HG02588 (cell line): ENCODE results near the gene IL4I1.

Experiments used
- ATAC-seq: cut with Tn5 transposase; IDR thresholded peaks from one replicate; pipeline ENCODE4 v1.9.1; 2021; ENCODE audit warnings: mild to moderate bottlenecking, moderate library complexity; ENCODE audit not compliant: unreplicated experiment

The IL4I1 gene

DNA sequence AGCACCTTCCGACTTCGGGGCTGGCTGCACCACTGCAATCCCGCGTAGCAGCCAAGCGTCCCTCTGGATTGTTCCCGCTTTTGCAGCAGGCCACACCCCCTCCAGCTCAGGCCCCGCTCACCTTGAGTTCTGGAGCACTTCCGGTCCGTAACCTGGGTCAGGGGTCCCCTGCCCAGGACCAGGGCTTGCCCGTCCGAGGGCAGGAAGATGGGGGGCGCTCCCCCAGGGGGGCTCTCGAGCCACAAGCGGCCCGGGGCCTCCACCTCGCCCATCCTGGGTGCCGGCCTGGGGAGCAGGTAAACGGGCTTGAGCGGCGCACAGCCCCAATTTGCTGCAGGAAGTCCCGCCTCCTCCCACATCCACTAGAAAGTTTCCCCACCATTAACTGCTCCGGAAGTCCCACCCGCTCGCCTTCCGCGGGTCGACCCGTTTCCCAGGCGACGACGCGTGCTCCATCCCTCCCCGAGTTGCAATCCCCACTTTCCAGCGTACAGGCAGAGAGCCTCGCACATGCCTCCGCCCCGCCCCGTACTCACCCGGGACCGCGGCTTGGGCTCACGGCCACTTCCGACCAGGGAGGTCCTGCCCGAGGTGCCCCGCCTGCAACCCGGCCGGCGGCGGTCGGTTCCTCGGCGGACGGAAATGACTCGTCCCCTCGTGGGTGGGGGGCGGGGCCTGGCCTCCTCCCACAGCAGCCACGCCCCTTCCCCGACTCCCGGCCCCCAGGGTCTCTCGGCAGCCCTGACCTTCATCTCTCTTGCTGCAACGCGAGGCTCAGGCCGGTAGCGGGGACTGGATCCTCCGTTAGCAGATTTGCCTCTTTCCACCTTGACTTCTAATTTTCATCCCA is 29.5 kb downstream of the IL4I1 start, which contains the start of gene PNKP:
Gene PNKP (minus strand): TSS at position 644 of the 850 bp plus-strand sequence. CDS start 372 bp downstream, at position 272.
- peak; percentile 34 for ATAC-seq

- ATAC-seq = no peak
These were observed 31.8 kb downstream of the IL4I1 start for GRCh38 chr19:49864890-49865289.

DNA sequence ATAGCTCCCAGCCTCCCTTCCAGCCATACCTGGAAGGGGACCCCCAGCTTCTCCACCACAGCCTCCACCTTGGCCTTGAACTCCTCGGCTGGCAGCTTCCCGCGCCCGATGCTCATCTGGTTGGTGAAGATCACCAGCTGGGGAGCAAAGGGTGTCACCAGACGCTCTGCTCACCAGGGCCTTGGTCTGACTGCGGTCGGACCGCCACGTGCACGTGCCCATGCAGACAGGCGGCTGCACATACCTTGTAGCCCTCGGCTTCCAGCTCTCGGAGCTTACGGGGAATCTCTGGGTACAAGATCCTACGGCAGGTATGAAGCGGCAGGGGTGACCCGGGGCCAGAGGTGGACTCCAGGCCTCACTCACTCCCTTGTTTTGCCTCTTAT is 32.8 kb downstream of the IL4I1 start:
- ATAC-seq = no peak

- ATAC-seq = no peak
These were observed 33.3 kb downstream of the IL4I1 start for GRCh38 chr19:49863254-49863934.

DNA sequence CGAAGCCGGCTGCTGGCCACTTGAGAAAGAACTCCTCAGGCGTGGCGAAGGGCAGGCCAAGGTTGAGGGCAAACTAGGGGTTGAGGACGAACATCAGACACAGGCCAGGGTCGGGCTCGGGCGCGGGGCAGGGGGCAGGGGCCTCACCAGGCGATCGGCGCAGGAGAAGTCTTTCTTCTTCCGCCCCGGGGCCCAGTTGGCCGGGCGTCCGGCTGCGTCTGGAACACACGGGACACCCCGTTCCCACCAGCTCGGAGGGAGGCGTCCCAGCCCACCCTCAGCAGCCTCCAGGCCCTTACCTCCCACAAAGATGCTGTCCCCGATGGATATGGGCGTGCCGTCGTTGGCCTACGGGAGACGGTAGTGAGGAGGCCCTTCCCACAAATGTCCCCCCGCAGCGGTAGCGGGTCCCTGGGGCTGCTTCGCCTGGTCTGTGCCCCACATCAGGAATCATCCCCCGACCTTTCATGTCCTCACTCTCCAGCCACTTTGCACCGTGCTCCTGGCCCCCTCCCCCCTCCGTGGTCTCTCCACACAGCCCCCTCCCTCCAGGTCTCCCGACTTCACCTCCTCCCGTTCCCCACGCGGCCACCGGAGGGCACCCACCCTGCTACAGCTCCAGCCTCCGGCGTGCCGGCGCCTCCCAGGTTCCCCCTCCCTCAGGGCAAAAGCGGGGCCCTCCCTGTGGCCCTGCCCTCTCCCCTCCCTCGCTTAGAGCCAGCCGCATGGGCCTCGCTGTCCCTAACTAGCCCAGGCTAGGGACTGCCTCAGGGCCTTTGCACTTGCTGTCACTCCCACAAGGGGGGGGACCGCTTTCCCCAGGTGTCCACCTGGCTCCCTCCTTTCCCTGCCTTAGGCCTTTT is 34.1 kb downstream of the IL4I1 start:
- ATAC-seq = no peak

DNA sequence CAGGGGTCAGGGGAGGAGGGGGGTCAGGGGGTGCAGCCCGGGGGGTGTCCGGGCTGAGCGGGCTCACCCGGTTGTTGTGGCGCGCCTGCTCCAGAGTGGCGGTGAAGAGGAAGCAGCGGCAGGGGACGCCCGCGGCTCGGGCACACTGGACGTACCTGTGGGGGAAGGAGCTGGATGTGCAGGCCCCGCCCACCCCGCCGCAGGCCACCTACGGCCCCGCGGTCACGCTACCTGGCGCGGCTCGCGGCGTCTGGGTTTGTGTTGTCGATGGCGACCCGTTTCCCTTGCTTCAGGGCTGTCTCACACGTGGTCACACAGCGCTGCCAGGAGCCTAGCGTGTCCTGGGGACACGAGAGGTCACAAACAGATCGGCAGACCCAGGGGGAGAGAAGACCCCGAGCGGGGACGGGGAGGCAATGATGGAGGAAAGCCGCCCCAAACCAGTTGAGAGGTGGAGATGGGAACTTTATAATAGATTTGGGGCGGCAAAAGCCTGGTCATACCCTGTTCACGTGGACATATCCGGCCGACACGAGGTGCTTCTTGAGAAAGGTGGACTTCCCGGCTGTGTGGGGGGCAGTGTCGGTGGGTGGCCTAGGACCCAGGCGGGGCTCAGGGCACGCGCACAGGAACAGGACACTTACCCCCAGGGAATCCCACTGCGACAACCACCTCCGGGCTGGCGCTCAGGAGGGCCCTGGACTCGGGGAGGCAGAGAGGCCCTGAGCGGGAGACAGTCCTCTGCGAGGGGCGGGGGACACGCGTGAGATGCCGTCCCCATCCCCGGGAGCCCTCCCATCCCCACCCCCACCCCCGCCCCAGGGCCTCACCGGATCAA is 34.9 kb downstream of the IL4I1 start:
- no peak for ATAC-seq

DNA sequence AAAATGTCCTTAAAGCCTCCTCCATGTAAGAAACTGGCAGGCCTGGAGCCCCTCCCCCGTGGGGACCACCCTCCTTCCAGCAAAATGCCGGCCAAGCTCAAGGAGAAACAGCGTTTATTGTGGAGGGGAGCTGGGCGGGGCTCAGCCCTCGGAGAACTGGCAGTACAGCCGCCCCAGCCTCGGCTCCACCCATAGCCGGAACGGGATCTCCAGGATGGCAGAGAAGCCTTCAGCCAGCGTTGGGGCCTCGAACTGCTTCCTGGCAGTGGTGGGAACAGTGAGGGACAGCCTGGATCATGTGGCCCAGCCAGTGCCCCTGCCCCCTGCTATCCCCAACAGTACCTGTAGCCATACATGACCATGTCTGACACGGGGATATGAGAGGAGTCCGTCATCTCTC is 35.6 kb downstream of the IL4I1 start:
- no peak for ATAC-seq

- ATAC-seq = no peak
These were observed 36.2 kb downstream of the IL4I1 start for GRCh38 chr19:49860336-49861102.

- no peak for ATAC-seq
These were observed 36.9 kb downstream of the IL4I1 start for GRCh38 chr19:49859682-49860335.

DNA sequence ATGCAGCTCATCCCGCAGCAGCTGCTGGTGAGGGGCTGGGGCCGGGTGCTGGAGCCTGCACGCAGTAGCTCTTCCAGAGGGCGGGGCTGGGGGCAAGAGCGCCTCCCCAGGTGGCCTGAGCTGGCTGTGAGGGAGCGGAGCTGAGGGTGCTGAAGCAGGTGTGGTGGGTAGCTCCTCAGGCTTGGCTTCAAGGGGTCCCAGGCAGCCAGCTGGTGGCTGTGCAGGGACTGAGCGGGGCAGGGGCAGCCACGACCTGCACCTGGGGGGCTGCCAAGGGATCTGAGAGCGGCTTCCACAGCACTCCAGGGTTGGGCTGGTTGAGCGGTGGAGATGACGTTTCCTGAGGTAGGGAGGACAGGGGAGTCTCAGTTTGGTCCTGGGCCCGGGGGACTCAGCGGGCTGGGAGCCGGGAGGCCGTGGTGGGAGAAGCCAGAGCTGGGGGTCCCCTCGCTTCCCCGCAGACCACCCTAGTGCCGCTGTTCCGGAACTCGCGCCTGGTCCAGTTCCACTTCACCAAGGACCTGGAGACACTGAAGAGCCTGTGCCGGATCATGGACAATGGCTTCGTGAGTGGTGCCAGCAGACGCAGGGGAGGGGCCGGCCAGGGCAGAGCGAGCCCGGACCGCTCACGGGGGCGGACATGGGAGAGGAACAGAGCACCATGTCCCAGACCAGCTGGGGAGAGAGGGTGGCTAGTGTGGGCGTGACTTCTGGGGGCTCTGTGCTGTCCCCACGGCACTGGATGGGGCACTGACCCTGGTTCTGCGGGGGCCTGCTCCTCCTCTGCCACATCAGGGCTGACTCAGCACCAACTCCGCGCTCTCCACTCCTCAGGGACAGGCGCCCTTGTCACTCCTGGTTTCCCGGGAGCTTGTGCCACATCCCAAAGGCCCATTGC is 38.4 kb downstream of the IL4I1 start:
- ATAC-seq = no peak

DNA sequence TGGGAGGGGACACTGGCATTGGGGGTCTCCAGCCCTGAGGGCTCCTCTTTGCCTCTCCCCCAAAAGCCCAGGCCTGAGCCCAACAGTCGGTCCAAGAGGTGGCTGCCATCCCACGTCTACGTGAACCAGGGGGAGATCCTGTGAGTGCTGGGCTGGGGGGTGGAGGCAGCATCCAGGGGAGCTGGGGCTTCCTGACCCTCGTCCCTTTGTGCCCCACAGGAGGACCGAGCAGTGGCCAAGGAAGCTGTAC is 38.9 kb downstream of the IL4I1 start:
- no peak for ATAC-seq

DNA sequence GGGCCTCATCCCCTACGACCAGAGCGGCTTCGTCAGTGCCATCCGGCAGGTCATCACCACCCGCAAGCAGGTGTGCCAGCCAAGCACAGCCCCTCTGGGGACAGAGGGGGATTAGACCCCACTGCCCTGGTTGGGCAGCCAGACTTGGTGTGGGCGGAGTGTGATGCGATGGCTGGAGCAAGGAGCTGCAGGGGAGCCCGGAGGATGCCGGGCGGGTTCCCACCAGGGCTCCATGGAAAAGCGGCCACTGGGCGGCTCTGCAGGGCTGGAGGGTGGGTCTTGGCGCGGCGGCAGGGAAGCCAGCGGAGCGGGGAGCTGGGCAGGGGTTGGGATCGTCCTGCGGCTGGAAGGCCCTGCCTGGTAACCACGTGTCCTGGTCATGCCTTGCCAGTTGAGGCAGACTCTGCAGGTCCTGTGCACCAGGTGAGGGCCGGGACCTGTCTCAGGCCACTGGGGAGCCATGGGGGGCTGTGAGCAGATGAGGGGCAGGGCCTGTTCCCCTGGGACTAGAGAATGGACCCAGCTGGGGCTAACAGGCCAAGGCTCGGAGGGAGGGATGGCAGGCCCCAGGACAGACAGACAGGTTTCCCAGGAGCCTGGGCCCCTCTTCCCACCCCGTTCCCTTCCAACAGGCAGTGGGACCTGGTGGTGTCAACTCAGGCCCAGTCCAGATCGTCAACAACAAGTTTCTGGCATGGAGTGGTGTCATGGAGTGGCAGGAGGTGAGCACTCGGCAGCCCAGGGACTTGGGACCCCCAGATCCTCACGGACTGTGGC is 39.4 kb downstream of the IL4I1 start:
- ATAC-seq = no peak

DNA sequence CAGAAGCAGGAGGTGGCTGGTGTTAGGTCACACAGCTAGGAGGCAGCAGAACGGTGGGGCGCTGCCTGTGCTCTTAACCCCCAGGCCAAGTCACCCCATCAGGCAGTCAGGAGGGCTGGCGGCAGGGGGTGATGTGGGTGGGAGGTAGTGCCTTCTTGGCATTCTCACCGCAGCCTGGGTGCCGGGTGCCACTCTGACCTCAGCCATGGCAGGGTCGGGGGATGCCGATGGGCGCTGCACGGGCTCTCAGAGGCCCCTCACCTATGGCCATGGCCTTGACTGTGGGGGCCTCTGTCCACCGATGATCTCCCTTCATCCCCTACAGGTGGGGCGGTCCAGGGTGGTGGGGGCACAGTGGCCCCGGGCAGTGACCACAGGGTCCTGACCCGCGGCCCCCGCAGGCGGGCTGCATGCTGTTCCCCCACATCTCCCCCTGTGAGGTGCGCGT is 40.1 kb downstream of the IL4I1 start:
- no peak for ATAC-seq

GRCh38 chr19:49855676-49856573 is 40.8 kb downstream of the IL4I1 start:
- no peak for ATAC-seq

DNA sequence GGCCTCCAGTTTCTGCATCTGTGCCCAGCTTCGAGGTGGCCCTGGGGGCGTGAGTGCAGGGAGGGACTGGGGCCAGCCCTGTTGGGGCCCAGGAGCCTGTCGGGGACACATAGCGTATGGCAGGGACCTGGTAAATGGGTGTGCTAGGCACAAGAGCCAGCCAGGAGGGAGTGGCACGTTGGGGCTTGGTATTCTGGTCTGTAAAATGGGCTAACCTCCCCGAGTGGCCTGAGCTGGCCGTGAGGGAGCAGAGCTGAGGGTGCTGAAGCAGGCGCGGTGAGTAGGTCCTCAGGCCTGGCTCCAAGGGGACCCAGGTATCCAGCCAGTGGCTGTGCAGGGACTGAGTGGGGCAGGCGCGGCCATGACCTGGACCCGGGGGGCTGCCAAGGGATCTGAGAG is 41.4 kb downstream of the IL4I1 start:
- ATAC-seq = no peak

GRCh38 chr19:49854378-49855263 is 42.1 kb downstream of the IL4I1 start:
- no peak for ATAC-seq
